ENCODE data around the gene MYMX. TPM values are rescaled to one million over a fixed set of nuclear protein-coding genes. Genes with fewer than 3 reads are reported as not detected.
"Not testable (repeated sequence)": the region's sequence is repeated elsewhere in the genome, so short reads cannot be mapped to it uniquely, and the experiment has no call there.

MYMX gene
- total RNA-seq, 3 donors from 2014 or later, result 0.88 to 3.4 (median 2.9) TPM

DNA sequence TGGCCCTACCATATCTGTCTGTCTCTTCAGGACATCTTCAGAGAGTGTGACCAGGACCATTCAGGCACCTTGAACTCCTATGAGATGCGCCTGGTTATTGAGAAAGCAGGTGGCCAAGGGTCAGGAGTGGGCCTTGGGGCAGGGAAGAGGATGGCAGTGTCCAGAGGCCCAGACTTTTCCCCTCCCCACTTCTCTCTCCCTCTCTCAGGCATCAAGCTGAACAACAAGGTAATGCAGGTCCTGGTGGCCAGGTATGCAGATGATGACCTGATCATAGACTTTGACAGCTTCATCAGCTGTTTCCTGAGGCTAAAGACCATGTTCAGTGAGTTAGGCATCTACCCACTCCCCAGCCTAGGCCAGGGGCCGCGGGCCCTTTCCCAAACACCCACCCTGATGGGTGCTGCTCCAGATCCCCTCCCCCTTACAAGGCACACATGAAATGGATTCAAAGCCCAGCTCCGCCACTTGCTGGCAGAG lies 33.8 kb upstream of the MYMX start:
- no peak for DNase-seq (ENCODE audit: low spot score in 2 of 2)
- TF ChIP-seq, protein P1, sequence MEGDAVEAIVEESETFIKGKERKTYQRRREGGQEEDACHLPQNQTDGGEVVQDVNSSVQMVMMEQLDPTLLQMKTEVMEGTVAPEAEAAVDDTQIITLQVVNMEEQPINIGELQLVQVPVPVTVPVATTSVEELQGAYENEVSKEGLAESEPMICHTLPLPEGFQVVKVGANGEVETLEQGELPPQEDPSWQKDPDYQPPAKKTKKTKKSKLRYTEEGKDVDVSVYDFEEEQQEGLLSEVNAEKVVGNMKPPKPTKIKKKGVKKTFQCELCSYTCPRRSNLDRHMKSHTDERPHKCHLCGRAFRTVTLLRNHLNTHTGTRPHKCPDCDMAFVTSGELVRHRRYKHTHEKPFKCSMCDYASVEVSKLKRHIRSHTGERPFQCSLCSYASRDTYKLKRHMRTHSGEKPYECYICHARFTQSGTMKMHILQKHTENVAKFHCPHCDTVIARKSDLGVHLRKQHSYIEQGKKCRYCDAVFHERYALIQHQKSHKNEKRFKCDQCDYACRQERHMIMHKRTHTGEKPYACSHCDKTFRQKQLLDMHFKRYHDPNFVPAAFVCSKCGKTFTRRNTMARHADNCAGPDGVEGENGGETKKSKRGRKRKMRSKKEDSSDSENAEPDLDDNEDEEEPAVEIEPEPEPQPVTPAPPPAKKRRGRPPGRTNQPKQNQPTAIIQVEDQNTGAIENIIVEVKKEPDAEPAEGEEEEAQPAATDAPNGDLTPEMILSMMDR (IDR thresholded peaks at IDR 0.05), result no peak
- TF ChIP-seq POLR2AphosphoS5 (IDR thresholded peaks at IDR 0.05) (no peak), POLR2A (IDR thresholded peaks at IDR 0.05) (no peak)
- intact Hi-C loops (cut with DNase I; ENCODE audit: low total_unique reads), result no loop called here
- H3K4me1 ChIP-seq, result no peaks in the 10 kb centered on the region
- H3K4me3 ChIP-seq, result no peak overlapping the region
- H3K36me3 ChIP-seq, result no peaks in the 10 kb centered on the region
- no peaks in the 10 kb centered on the region for H3K27me3 ChIP-seq
- no peaks in the 10 kb centered on the region for H3K9me3 ChIP-seq
- H3K27ac ChIP-seq, result no peak overlapping the region

DNA sequence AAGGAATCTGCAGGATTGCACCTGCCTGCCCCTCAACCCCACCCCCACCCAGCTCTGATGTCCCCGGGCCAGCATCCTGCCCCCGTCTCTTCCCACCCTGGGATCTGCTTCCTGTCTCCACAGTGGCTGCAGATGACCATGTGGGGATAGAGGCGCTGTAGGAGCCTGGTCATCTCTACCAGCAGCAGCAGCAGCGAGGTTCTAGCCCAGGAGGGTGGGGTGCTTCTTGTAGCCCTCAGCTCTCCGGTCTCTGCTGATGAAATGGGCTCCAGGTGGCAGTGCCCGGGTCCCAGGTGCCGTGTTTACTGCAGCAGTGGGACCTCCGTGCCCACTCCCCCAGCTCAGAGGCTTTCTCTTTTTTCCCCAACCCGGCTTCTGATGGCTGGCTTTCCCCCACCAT lies 32.9 kb upstream of the MYMX start:
- Histone ChIP-seq H3K27ac (no peak overlapping the region), H3K9me3 (no peaks in the 10 kb centered on the region), H3K27me3 (no peaks in the 10 kb centered on the region), H3K4me3 (no peak overlapping the region), H3K36me3 (no peaks in the 10 kb centered on the region), H3K4me1 (no peaks in the 10 kb centered on the region)
- no peak for DNase-seq (ENCODE audit: low spot score in 2 of 2)
- TF ChIP-seq, protein P1 (IDR thresholded peaks at IDR 0.05), result no peak
- TF ChIP-seq POLR2AphosphoS5 (IDR thresholded peaks at IDR 0.05), result no peak
- TF ChIP-seq POLR2A (IDR thresholded peaks at IDR 0.05), result no peak
- intact Hi-C loops (cut with DNase I; ENCODE audit: low total_unique reads), result no loop called here

DNA sequence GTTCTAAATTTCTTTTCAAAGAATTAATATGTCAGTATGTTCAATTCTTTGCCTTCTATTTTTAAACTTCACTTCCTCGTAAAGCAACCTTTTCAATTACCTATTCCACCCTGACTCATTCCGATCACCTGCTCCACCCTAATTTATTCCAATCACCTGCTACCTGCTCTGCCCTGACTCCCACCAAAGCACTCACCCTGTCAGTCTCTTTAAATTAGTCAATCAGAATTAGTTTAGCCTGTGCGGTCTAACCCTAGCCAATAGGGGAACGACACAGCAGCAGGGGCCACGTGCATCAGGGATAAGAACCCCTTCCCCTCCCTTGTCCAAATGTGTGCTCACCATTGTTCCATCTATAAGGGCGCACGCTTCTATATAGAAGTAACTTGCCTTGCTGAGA lies 31.4 kb upstream of the MYMX start:
- H3K4me3 ChIP-seq; H3K4me1 ChIP-seq; intact Hi-C loops (cut with DNase I; ENCODE audit: low total_unique reads); H3K9me3 ChIP-seq; H3K36me3 ChIP-seq; H3K27ac ChIP-seq; H3K27me3 ChIP-seq; DNase-seq (ENCODE audit: low spot score in 2 of 2): not testable (repeated sequence)

DNA sequence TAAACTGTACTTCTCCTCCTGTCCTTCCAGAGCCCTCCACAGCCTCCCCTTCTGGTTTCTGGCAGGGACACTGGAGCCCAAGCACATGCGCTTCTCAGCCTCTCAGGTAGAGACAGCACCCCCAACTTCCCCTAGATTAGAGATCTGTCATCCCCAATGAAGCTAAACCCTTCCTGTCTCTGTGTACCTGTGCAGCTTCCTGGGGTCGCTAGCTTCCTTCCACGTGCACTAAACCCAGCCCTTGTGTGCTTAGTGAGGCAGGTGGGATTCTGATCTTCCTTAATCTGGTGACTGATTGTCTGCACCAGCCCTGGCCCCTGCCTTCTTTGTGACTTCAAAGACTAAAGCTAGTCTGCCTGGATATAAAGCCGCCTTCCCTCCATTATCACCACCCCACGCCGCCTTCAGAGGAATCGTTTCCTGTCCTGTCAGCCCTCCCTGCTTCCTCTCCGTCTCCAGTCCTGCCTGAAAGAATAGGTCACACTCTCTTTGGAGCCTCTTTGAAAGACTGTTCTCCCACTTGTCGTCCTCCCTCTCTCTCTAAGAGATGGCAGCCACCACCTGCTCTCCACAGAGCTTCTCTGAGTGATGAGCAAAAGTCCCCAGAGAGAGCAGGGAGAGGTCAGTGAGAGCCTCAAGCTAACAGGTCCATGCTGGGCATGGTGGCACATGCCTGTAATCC lies 30.6 kb upstream of the MYMX start:
- H3K27me3 ChIP-seq, result no peaks in the 10 kb centered on the region
- H3K4me1 ChIP-seq, result no peaks in the 10 kb centered on the region
- H3K9me3 ChIP-seq, result no peaks in the 10 kb centered on the region
- no peak for DNase-seq (ENCODE audit: low spot score in 2 of 2)
- no peak overlapping the region for H3K4me3 ChIP-seq
- H3K27ac ChIP-seq, result peak overlapping the region in 1 of 2 donors; percentile 43
- intact Hi-C loops (cut with DNase I; ENCODE audit: low total_unique reads), result no loop called here
- no peaks in the 10 kb centered on the region for H3K36me3 ChIP-seq
- TF ChIP-seq, protein P1 (IDR thresholded peaks at IDR 0.05), result no peak
- TF ChIP-seq POLR2AphosphoS5 (IDR thresholded peaks at IDR 0.05), result no peak
- TF ChIP-seq POLR2A (IDR thresholded peaks at IDR 0.05), result no peak

DNA sequence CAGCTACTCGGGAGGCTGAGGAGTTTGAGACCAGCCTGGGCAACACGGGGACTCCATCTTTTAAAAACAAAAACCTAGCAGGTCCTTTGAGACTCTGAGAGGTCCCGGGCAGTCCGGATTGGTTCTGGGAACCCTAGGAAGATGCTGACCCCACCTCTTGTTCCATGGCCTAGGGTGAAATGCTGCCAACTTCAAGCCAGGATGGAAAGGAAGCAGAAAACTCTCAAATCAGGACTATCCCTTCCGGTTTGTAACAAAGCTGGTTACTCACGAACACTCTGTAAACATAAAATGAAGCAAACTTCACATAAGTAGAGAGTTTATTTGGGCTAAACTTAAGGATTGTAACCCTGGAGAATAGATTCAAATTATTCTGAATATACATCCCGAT lies 30.1 kb upstream of the MYMX start:
- Histone ChIP-seq H3K36me3 (no peaks in the 10 kb centered on the region), H3K27me3 (no peaks in the 10 kb centered on the region), H3K9me3 (no peaks in the 10 kb centered on the region), H3K27ac (peak overlapping the region in 1 of 2 donors; percentile 38), H3K4me1 (no peaks in the 10 kb centered on the region), H3K4me3 (no peak overlapping the region)
- TF ChIP-seq POLR2AphosphoS5 (IDR thresholded peaks at IDR 0.05) (no peak), POLR2A (IDR thresholded peaks at IDR 0.05) (no peak)
- TF ChIP-seq, protein P1 (IDR thresholded peaks at IDR 0.05), result no peak
- intact Hi-C loops (cut with DNase I; ENCODE audit: low total_unique reads), result no loop called here
- DNase-seq (ENCODE audit: low spot score in 2 of 2), result no peak
